ENCODE data around the gene SERPINE1. TPM values are rescaled to one million over a fixed set of nuclear protein-coding genes. Genes with fewer than 3 reads are reported as not detected.

Gene SERPINE1
- total and polyA plus RNA-seq, 2 of the 8 experiments (the other 6 are each of a cell fraction or from before 2014, with no cell fraction given), result 3.7 to 5.6 TPM

DNA sequence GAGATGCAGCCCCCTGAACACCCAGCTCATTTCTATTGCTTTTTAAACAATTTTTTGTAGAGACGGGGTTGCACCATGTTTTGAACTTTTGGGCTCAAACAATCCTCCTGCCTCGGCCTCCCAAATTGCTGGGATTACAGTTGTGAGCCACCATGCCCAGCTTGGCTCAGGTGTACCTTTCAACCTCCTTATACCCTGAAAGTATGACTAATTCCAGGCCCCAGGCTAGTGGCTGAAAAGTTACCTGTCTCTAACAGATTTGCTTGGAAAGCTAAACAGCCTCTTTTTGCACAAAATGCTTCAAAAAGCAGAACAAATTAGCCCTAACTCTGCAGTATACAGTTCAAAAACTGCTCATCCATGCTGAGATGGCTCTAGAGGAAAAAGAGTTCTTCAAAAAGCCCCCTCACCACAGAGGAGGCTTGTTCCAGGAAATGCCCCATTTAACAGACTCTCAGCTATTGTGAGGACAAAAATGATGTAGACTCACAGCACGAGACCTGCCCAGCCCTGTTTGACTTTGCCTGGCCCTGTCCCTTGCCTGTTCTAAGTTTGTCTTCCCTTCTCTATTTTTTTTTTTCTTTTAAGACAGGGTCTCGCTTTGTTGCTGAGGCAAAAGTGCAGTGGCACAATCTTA lies 14.0 kb downstream of the SERPINE1 start:
- Histone ChIP-seq H4K8ac (ENCODE audit: extremely low read depth, insufficient read depth, low read length) (no peak overlapping the region), H4K5ac (ENCODE audit: insufficient read length, low read depth, low read length) (no peak overlapping the region), H3K4me2 (ENCODE audit: insufficient read depth in 1 of 2, low read depth in 2 of 2, low read length in 2 of 2) (no peak overlapping the region), H3K4me1 (replicated peaks in 1 of 4; ENCODE audit: control insufficient read depth in 3 of 4, insufficient read depth in 4 of 4, low read length in 3 of 4) (peaks cover 0 to 3% (median 0%) of the 10 kb centered on the region in 4 experiments; a peak in 1 of 7 replicates), H4K20me1 (replicated peaks in 1 of 2; ENCODE audit: control insufficient read depth in 1 of 2, insufficient read depth in 2 of 2, low read length in 2 of 2) (no peaks in the 10 kb centered on the region), H3K14ac (ENCODE audit: insufficient read length) (no peak overlapping the region), H3K27ac (ENCODE audit: low read depth, low read length) (no peak overlapping the region), H3K9me3 (ENCODE audit: insufficient read depth in 2 of 2, low read depth in 1 of 2, low read length in 1 of 2) (no peaks in the 10 kb centered on the region), H2AK5ac (ENCODE audit: low read depth, low read length) (no peak overlapping the region), H3K23ac (ENCODE audit: insufficient read length) (no peak overlapping the region), H3K4ac (replicated peaks; ENCODE audit: insufficient read length, low read depth, low read length) (no peak overlapping the region), H4K91ac (replicated peaks; ENCODE audit: insufficient read length, low read length) (no peak overlapping the region), H3K36me3 (ENCODE audit: control insufficient read depth in 2 of 4, insufficient read depth in 4 of 4, low read length in 3 of 4) (no peaks in the 10 kb centered on the region), H3K27me3 (replicated peaks in 1 of 4; ENCODE audit: control insufficient read depth in 3 of 4, extremely low read depth in 1 of 4, insufficient read depth in 3 of 4, low read length in 3 of 4) (no peaks in the 10 kb centered on the region; a peak in 1 of 7 replicates), H3K4me3 (ENCODE audit: extremely low read depth in 1 of 4, insufficient read depth in 2 of 4, low read depth in 3 of 4, low read length in 4 of 4) (no peak overlapping the region), H2BK120ac (replicated peaks; ENCODE audit: low read depth, low read length) (no peak overlapping the region), H3K79me1 (ENCODE audit: low read depth, low read length) (no peaks in the 10 kb centered on the region), H3K18ac (ENCODE audit: extremely low read depth, low read length) (no peak overlapping the region), H2BK12ac (ENCODE audit: low read depth, low read length) (no peak overlapping the region), H2AFZ (ENCODE audit: low read length) (no peak overlapping the region), H3K79me2 (ENCODE audit: control insufficient read depth in 1 of 2, insufficient read depth in 2 of 2, low read length in 2 of 2) (no peaks in the 10 kb centered on the region), H2BK20ac (ENCODE audit: low read length) (peak overlapping the region; percentile 23; the same call in 1 of the 2 replicates), H2BK5ac (ENCODE audit: low read depth, low read length) (no peak overlapping the region), H3K56ac (replicated peaks; ENCODE audit: insufficient read length, low read depth, low read length) (no peak overlapping the region), H3K9ac (replicated peaks in 1 of 4; ENCODE audit: extremely low read depth in 1 of 4, low read depth in 3 of 4, low read length in 3 of 4) (no peak overlapping the region), H3K23me2 (ENCODE audit: low read depth, low read length) (no peaks in the 10 kb centered on the region; the same call in 1 of the 2 replicates), H2BK15ac (ENCODE audit: low read length) (no peak overlapping the region)
- WGBS, 2 experiments (ENCODE audit: extremely low coverage in 1 of 2, insufficient coverage in 1 of 2, insufficient read length in 1 of 2, insufficient replicate concordance in 2 of 2, low coverage in 1 of 2, low lambda C conversion rate in 2 of 2, missing lambda C conversion rate in 1 of 2), result 81% methylated on average over 4 of the region's 4 CpGs; no CpG with 5 or more reads in 1 of the 2 experiments
- CTCF ChIA-PET (ENCODE audit: partially characterized antibody), result interaction anchor here (0.7 to 9.7 kb wide), 14 partner anchors 10 to 577 kb away, joined by 3 to 168 read pairs (median 6); partner anchors contain the start of genes MOGAT3 and SERPINE1
- no peak for DNase-seq (ENCODE audit: low read depth in 1 of 2, low spot score in 2 of 2)
- no peak for FAIRE-seq
- POLR2A ChIA-PET (ENCODE audit: partially characterized antibody), result interaction anchor here (0.7 to 1.1 kb wide), 4 partner anchors 10 to 249 kb away, joined by 3 to 4 read pairs (median 3); no protein-coding TSS in a partner anchor
- TF ChIP-seq TCF12 (IDR thresholded peaks at IDR 0.05; ENCODE audit: low read depth, low read length) (no peak), CBX5 (IDR thresholded peaks at IDR 0.05; ENCODE audit: low read depth, low read length) (no peak), GABPA (IDR thresholded peaks at IDR 0.05; ENCODE audit: borderline replicate concordance, insufficient read depth, low read length) (no peak), EGR1 (IDR thresholded peaks at IDR 0.05; ENCODE audit: borderline replicate concordance, low read depth, low read length) (no peak), POLR2AphosphoS5 (IDR thresholded peaks at IDR 0.05; ENCODE audit: low read depth, low read length) (no peak), TEAD4 (IDR thresholded peaks at IDR 0.05; ENCODE audit: low read depth, low read length) (no peak), SUZ12 (IDR thresholded peaks at IDR 0.05; ENCODE audit: low read length) (no peak), RXRA (IDR thresholded peaks at IDR 0.05; ENCODE audit: insufficient read depth, low read depth, low read length) (no peak), SIRT6 (IDR thresholded peaks at IDR 0.05; ENCODE audit: low read length) (no peak)
- TF ChIP-seq, protein P1, sequence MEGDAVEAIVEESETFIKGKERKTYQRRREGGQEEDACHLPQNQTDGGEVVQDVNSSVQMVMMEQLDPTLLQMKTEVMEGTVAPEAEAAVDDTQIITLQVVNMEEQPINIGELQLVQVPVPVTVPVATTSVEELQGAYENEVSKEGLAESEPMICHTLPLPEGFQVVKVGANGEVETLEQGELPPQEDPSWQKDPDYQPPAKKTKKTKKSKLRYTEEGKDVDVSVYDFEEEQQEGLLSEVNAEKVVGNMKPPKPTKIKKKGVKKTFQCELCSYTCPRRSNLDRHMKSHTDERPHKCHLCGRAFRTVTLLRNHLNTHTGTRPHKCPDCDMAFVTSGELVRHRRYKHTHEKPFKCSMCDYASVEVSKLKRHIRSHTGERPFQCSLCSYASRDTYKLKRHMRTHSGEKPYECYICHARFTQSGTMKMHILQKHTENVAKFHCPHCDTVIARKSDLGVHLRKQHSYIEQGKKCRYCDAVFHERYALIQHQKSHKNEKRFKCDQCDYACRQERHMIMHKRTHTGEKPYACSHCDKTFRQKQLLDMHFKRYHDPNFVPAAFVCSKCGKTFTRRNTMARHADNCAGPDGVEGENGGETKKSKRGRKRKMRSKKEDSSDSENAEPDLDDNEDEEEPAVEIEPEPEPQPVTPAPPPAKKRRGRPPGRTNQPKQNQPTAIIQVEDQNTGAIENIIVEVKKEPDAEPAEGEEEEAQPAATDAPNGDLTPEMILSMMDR (IDR thresholded peaks at IDR 0.05; ENCODE audit: control extremely low read depth in 1 of 3, insufficient read depth in 1 of 3, low read depth in 1 of 3, low read length in 3 of 3), result no peak

Measured in H1 (cell line).